ENCODE measurements around the gene ANTXR1.

ANTXR1 gene

DNA sequence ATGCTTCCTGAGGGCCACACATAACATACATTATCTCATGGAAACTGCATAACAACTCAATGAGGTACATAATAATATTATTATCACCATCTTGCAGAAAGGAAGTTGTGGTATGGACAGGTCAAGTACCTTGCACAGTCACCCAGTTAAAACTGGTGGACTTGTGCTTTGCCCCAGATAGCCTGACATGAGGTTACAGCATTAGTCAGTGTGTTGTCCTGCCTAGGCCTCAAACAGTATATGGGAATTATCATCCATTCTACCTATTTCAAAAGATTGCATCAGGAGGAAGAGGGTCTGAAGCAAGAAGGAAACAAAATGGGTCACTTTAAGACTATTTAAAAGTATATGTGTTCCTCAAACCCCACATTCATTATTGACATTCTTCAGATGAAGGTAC, 5.4 kb upstream of the ANTXR1 start:
- no peak for DNase-seq

DNA sequence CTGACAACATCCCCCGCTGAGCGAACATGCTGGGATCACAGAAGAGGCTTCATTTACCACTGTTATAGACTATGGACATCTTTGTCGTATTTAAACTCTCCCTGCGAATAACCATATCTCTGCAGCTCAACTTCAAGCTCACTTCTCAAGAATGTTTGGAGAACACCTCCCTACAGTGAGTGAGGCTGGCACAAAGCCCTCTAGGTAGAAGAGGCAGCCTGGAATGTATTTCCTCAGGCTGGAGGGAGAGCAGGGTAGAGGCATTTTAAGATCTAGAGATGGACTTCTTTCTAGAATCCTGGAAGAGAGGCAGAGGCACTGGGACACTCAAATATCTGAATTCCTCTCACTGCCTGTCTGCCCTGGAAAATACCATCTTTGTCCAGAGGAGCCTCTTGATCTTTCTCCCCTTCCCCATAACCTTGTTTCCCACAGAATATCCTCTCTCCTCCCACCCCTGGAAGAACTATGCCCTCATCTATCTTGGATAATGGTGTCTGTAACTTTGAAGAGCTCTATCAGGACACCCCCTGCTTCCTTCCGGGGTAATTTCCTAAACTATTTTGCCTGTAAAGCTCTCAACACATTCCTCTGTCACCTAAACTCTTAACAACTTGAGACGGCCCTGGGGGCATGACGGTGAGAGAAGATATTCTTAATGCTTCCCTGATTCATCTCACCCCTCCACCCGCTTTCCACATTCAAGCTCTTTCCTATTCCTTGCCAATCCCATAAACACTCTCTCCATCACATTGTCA, 2.4 kb upstream of the ANTXR1 start:
- no peak for DNase-seq

DNA sequence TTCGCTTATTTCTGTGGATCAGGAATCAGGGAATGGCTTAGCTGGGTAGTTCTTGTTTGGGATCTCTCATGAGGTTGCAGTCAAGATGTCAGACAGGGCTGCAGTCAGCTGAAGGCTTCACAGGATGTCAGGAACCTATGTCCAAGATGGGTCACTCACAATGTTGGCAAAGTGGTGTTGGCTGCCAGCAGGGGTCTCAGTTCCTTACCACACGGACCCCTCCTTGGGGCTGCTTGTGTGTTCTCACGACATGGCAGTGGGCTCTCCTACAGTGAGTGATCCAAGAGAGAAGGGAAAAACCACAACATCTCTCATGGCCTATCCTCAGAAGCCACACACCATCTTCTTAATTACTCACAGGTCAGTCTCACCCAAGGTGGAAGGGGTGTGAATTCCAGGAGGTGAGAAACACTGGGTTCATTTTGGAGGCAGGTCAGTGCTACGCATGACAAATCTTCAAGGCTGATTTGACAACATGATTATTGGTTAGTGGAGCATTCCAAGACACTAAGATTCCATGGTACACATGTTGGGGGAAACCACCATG, 1.3 kb upstream of the ANTXR1 start:
- DNase-seq, result no peak

DNA sequence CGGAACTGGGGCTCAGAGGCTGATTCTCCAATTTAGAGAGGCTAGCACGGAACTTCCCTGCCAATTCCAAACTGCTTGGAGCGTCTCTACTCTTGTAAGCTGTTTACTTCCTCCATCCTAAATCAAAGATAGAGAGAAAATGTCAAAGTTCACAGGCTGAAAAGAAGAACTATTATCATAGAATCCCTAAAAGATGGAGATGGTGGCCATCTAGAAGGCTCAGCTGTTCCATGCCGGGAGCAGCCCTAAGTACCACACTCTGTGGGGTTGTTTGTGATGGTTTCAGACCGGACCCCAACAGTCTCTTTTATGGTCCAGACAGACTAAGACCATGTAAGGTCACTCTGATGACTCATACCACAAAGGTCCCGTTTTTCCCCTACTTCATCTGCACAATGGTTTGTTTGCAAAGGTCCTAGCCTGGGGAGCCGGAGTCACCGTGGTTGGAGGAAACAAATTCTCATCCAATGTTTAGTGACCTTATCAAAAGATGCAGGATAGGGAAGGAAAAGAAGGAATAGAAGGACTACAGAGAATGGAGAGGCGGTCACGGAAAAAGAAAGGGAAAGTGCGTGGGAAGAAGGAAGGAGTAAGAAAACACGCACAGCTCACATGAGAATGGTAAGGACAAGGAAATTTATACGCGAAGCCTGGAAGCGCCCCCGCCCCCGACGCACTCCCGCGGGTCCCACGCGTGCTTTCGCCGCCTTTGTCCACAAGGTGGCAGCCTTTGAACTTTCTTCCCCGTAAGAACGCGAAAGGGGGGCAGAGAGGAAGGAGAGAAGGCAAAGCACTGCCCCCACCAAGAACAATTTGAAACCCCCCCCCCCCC, 453 bp upstream of the ANTXR1 start:
- DNase-seq, result peak; percentile 56

DNA sequence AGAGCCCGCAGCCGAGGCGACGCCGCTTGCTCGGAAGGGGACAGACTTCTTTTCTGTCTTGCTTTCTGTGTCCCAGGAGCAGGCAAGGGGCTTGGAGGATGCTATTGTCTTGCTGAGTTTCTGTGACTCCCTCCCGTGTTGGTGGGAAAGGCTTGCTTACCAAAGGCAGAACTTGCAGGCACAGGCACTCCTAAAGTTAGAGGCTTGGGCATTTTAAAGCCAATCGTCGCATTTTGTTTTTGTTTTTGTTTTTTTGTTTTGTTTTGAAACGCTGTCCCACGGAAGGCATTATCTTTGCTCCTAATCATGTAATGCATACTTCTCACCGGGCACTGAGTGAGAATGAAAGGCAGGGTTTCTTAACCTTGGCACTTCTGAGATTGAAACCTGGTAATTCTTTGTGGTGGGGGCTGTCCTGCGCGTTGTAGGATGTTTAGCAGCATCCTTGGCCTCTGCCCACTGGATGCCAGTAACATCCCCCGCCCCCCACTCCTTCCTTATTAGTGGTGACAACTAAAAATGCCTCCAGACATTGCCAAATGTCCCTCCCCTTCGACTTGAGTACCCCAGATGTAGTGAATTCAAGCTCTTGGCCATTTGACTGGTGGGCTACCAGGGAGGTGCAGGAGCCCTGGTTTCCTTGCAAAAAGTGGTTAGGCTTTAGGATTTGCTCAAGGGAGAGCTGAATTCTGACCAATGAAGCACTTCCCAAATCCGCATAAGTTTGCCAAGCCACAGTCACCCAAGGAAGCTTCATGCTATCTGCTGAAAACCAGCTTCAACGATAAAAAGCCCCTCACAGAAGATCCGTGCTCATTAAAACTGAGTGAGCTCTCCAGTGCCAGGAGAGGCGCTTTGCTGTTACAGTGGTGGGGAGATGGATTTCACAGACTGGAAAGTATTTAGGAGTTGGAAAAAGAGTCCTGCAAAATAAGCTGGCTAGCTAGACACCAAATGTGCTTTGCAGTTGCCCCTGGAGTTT, 1.2 kb downstream of the ANTXR1 start:
- DNase-seq, result peak; percentile 35

DNA sequence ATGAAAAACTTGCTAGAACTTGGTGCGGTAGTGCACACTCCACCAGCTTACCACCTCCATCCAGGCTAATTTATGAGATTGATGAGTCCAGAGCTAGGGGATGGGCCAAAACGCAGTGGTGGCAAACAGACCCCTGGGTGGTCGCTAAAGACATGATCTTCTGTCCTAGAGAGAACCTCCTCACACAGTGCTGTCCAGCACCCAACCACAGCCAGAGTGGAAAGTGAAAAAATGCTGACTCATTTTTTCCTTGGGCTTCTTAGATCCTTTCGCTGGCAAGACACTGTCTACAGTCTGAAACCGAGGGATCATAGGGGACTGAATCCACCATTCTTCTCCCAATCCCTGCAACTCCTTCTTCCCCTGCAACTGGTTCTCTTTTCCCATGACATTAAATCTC, 4.1 kb downstream of the ANTXR1 start:
- DNase-seq, result no peak

DNA sequence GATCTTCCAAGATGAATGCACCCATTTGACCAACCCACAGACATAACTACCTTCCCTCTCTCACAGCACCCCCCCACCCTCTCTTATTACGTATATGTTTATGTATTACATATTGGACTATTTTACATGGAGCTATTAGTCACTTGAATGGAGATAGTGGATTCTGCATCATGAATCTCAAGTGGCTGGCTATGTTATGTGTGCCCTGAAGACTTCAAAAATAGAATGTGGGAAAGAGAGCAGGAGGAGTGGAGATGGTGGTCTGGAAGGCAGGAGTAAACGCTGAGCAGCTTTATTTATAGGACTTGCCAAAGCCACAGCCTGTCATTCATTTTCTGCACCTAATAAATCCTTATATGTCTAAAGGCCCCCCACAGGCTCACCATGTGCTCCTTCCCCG, 4.9 kb downstream of the ANTXR1 start:
- no peak for DNase-seq

DNA sequence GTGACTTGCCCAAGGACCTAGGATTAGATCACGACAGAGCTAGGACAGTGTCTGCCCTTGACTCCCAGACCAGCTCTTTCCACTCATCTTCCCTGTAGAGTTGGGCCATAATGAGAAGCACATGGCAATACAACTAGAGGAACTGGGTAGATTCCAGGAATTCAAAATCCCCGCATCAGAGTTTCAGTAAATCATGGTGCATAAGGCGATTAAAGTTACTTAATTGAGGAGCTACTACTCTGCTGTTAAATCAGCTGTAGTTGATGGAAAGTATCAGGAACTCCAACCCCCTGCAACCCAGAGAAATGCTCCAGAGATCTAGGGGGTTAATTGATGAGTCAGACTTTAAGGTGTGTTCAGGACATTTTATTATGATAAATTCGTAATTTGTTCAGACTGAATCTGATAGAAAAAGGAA, 5.7 kb downstream of the ANTXR1 start:
- no peak for DNase-seq

DNA sequence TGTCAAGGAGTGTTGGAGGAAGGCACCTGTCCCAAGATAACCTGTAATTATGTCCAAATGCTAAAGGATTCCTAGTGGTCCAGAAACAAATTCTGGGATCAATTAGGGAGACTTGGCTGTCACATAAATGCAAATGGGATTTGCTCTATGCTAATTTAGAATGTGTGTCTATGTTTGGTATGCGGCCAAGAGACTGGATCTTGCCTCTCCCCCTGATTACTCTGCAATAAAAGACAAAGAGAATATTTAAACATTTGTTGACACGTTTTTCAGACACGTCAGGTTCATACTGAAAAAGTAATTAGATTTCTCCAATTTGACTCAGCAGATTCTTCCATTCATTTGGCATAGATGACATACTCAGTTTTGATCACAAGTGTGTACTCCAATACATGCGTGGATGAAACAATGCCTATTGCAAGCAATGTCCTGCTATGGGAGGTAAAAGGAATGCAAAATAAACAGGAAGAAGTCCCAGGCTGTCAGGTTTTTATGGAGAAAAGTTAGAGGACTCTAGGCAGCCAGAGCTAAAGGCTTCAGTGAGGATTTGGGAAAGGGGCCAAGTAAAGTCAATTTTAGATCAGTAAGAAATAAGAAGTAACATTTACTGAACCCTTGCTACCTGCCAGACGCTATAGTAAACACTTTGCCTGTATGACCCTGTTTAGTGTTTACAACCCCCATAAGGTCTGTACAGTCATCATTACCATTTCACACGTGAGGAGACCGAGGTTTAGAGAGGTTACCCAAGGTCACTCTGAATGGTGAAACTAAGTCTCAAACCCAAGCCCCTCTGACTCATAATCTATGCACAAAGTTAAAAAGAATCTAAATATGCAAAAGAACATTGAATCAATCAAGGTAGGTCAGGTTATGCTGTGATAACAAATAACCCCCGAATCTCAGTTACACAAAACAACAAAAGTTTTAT, 7.8 kb downstream of the ANTXR1 start:
- DNase-seq, result no peak

DNA sequence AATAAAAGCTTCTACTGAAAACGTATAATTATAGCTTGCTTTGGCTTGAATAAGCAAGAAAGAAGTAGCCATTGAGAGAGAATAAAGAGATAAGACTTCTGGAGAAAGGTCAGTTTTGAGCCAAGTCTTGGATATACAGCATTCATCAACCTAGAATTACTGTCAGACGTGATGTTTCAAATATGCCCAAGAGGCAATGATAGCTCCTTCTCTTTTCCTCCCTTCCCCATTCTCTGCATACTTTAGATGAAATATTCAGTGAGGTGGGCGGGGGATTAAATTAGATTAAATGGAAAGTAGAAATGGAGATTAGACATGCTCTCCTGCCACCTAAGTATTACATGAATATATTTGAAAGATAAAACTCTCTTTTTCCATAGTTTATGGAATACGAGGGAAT, 8.7 kb downstream of the ANTXR1 start:
- DNase-seq, result no peak

DNA sequence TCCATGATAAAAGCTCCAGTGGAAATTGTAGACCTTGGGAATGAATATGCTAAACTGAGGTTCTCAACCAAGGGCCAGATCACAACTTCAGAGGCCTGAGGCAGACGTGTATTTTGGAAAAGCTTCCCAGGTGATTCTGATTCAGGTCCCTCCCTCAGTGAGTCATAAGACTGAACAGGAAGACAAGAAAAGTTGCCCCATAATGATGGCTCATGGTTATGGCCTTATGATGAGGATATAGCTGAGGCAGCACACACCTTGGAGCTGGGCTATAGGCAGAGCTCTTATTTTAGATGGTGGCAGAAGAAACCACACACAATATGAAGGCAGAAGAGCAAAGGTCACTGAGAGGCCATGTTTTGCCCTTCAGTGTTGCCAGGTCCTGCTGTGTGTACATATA, 9.6 kb downstream of the ANTXR1 start:
- no peak for DNase-seq

DNA sequence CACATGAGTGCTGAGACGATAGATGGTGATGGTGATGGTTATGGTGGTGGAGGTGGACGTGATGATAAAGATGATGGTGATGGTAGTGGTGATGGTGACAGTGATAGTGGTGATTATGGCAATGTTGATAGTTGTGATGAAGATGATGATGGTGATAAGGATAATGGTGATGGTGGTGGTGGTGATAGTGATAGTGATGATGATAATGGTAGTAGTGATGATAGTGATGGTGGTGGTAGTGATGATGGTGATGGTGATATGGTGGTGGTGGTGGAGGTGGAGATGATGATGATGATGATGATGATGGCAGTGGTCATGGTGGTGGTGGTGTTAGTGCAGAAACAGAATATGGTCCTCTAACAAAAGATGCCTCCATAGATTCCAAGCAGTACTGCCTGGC, 10.3 kb downstream of the ANTXR1 start:
- no peak for DNase-seq

DNA sequence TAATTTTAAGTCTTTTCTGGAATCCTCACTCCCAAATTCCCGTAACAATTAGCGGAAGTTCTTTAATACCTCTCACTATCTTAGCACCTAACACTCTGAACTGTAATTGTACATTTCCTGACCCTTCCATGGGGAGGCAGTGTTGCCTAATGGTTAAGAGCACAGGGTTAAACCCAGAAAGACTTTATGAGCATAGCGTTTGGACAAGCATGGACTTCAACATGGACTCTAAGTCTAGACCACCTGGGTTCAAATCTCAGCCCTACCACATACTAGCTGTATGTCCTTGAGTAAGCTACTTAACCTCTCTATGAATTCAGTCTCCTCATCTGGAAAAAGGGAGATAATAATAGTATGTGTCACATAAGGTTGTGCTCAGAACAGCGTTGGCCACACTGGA, 13.0 kb downstream of the ANTXR1 start:
- DNase-seq, result peak; percentile 48

DNA sequence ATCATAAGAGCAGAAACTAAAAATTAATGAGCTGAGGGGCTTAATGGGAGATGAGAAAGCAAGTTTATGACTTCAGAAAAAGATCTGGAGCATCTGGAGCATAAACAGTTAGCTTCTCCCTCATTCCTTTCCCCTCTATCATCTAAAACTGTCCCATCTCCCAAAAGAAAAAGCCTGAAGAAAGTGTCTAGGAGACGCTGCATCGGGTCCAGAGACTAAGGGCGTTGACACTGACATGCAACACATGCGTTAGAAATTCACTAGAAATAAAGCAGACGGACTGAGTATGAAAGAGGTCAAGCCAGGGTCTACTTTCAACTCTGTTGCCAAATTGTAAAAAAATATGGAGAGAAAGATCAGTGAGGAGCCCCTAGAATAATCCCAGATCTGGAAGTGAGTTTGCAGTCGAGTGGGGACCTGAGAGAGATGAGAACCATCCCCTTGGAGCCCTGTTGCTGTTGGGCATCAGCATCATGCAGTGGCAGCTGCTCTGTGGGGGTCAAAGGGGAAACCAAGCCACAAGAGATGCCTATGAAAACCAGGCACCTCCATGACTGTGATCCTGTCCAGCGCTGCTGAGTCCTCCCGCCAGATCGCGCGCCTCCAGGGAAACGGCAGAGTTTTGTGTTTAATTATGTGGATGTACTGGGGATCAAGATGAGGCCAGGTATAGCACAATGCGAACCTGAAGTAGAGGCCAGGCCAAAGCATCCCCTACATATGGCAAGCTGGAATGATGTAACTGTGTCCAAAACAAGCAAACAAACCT, 13.9 kb downstream of the ANTXR1 start:
- no peak for DNase-seq

DNA sequence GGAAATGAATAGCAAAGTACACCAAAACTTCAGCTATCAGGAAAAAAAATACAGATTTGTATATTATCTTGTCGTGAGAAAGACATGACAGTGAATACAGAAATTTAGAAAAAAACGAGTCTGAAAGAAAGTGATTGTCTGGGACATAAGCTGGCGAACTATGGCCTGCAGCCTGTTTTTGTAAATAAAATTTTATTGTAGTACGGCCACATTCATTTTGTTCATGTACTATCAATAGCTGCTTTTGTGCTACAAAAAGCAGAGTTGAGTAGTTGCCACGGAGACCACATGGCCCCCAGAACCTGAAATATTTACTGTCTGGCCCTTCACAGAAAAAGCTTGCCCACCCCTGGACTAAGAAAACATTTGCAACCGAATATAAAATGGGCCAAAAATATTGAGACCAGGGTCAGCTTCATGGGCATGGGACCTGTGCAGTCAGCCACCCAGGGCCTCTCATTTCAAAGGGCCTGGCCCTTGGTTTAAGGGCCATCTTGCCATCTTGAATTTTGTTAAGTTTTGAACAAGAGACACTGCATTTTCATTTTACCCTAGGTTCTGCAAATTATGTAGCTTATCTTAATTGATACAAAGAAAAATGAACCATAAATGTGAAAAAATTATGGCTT, 17.9 kb downstream of the ANTXR1 start:
- DNase-seq, result no peak

DNA sequence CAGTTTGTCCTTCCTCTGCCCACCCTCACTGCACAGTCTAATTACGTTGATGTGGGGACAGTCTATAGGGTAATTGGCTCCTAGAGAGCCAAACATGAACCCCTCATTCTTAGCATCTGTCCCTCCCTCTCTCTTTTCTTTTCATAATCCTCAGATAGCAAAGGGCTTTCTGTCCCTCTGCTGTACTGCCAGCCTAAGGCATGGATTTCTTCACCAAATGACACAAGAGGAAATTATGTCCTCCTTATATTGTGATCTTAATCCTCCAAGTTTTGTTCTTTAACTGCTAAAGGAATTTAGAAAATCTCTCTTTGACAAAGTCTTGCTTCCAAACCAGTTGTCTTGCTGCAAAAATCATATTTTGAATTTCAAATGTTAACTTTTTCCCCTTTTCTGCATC, 18.5 kb downstream of the ANTXR1 start:
- no peak for DNase-seq

DNA sequence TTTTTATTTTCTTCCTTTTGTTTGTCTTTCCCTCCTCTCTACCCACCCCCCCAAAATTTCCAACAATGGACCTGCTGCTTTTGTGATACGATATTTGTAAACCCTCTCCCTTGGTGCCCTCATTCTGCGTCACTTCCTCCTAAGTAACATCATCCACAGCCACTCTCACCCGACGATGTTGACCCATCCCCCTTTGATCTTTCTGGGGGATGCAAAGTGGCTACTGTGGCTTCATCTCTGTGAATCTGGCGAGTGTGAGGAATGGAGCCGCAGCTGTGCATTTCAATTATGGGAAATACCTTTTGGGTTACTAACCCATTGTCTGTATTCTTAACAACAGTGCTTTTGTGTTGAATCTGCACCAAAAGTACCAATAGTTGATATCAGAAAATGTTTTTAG, 19.4 kb downstream of the ANTXR1 start:
- no peak for DNase-seq

DNA sequence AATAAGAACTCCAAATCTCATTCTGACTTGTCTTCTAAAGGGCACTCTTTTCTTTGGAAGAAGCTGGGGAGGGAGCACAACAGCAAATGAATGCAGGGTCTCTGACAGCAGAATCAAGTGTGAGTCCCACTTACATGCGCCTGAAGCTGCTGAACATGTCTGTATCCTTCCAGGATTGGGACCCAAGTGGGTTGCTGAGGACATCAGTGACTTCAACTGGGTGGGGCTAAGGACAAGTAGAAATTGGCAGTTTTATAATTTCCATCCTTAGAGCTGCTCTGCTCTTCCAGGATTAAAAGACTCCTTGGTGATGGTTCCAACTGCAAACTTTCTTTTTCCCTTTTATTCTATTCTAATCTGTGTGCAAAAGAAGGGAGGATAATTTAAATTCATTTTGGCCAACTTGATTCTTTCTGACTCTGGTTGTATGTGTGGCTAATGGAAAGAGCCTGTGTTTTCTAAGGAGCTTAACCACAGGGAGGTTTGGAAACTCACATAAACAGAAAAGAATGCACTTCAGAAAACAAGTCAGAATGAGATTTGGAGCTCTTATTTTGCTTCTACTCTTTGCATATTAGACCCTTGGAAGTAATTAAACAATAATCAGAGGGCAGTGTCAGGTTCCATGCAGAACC, 20.6 kb downstream of the ANTXR1 start:
- no peak for DNase-seq

DNA sequence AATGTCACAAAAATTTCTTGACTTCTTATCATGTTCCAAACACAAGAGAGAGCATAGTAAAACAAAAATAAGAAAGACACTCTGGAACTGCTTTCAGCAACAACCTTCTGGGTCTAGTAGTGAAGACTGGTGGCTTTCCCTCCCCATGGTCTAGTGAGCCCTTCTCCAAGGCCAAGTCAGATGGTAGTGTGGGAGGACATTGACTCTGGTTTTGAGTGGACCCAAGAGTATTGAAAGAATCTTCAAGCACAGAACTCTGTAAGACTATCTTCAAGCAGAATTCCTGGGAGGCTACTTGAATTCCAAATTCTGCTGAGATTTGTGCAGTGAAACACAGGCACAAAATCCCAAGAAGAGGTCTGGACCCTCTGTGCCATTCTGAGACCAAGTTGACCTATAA, 21.1 kb downstream of the ANTXR1 start:
- DNase-seq, result no peak

DNA sequence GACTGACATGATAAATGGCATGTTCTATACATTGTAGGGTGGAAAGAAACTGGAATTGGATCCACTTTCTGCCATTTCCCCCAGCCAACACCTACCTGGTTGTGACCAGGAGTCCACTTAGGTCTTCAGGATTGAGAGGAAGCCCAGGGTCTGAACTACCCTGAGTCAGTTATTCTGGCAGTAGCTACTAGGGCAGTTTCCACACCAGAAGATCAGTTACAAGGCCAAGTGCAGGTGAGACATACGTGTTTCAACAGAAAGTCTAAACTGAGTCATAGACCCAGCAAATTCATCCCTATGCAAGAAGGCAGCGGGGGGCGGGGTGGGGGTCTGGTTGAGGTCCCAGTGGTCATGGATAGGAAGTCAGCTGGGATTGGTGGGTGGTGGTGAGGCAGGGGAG, 21.9 kb downstream of the ANTXR1 start:
- no peak for DNase-seq

All from activated CD4-positive, alpha-beta T cell treated with anti-CD3 and anti-CD28 coated beads for 48 hours (primary cell).